HG03066 (cell line): ENCODE data around the gene CADPS.

Source experiments
- ATAC-seq: cut with Tn5 transposase; IDR thresholded peaks from one replicate; pipeline ENCODE4 v1.9.1; 2021; ENCODE audit warnings: low read depth; ENCODE audit not compliant: unreplicated experiment

CADPS gene

GRCh38 chr3:62655056-62655690, 220.0 kb downstream of the CADPS start:
- no peak for ATAC-seq

- no peak for ATAC-seq
Measured at GRCh38 chr3:62653796-62654195, 221.4 kb downstream of the CADPS start.

- ATAC-seq = no peak
Measured at GRCh38 chr3:62647711-62648110, 227.5 kb downstream of the CADPS start.

GRCh38 chr3:62644493-62644892, 230.7 kb downstream of the CADPS start:
- ATAC-seq = no peak

GRCh38 chr3:62638316-62638715, 236.9 kb downstream of the CADPS start:
- ATAC-seq = no peak

GRCh38 chr3:62636235-62636826, 238.9 kb downstream of the CADPS start:
- no peak for ATAC-seq

GRCh38 chr3:62632510-62633294, 242.5 kb downstream of the CADPS start:
- ATAC-seq = no peak

- no peak for ATAC-seq
Measured at GRCh38 chr3:62631488-62631887, 243.7 kb downstream of the CADPS start.

GRCh38 chr3:62630664-62631063, 244.6 kb downstream of the CADPS start:
- ATAC-seq = no peak

GRCh38 chr3:62625268-62625667, 249.9 kb downstream of the CADPS start:
- ATAC-seq = no peak

- no peak for ATAC-seq
Measured at GRCh38 chr3:62624185-62624584, 251.0 kb downstream of the CADPS start.

GRCh38 chr3:62622553-62623174, 252.6 kb downstream of the CADPS start:
- ATAC-seq = no peak

GRCh38 chr3:62621925-62622324, 253.3 kb downstream of the CADPS start:
- ATAC-seq = no peak

- ATAC-seq = no peak
Measured at GRCh38 chr3:62621176-62621575, 254.0 kb downstream of the CADPS start.

- no peak for ATAC-seq
Measured at GRCh38 chr3:62615258-62615849, 259.9 kb downstream of the CADPS start.

- no peak for ATAC-seq
Measured at GRCh38 chr3:62614527-62614926, 260.7 kb downstream of the CADPS start.

GRCh38 chr3:62611541-62612240, 263.5 kb downstream of the CADPS start:
- ATAC-seq = no peak

- no peak for ATAC-seq
Measured at GRCh38 chr3:62607287-62608029, 267.8 kb downstream of the CADPS start.

- no peak for ATAC-seq
Measured at GRCh38 chr3:62605413-62606068, 269.7 kb downstream of the CADPS start.
